Stimulated activated effector memory CD8-positive, alpha-beta T cell treated with anti-CD3 and anti-CD28 coated beads, Interleukin-12 subunit alpha, Interleukin-12 subunit beta, amount 100 ng/mL, for 72 hours (primary cell): ENCODE results near the gene LRMDA.

Experiments
- ATAC-seq: fragments of 150-1000 bp; cut with Tn5 transposase; 2 replicates; pipeline ENCODE4 v1.10.0; 2021
- DNase-seq, 2 donors: peaks; one replicate each; pipeline ENCODE4 v3.0.0; 2021 to 2022; ENCODE audit warnings: low spot score in 2 of 2
- H3K27ac Mint-ChIP-seq: one replicate; pipeline ENCODE4 v1.8.0; 2022; ENCODE audit warnings: mild to moderate bottlenecking, mixed read lengths
- H3K36me3 Mint-ChIP-seq: one replicate; pipeline ENCODE4 v1.8.0; 2022; ENCODE audit warnings: mild to moderate bottlenecking, mixed read lengths
- H3K4me1 Mint-ChIP-seq: one replicate; pipeline ENCODE4 v1.8.0; 2022; ENCODE audit warnings: mixed read lengths
- H3K4me3 Mint-ChIP-seq: one replicate; pipeline ENCODE4 v1.8.0; 2022; ENCODE audit warnings: mild to moderate bottlenecking, mixed read lengths
- H3K9me3 Mint-ChIP-seq: one replicate; pipeline ENCODE4 v1.8.0; 2022; ENCODE audit warnings: mixed read lengths

Gene LRMDA

DNA sequence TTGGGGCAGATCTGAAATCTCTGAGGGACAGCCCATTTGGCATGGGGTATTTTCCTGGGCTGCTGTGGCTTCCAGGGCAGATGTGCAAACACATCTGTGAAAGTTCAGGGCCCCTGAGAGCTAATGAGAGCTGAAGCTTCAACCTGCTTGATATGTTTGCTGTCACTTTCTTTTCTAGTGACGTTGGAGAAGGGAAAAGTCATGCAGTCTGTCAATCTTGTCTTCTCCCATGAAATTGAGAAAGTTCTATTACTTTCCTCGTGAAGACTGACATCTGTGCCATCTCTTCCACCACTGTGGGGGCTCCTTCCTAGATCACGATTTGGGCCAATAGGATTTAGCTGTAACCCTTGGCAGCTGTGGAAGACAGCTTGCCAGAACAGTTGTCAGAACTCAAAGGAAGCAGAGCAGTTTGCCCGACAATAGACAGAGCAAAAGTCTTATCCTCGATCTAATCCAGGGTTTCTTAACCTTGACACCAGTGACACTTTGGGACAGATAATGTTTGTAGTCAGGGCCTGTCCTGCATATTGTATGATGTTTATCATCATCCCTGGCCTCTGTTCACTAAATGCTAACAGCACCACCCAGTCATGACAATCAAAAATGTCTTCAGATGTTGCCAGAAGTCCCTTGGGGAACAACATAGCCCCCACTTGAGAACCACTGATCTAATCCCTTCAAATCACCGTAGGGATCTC lies 586.5 kb downstream of the LRMDA start:
- H3K4me1 Mint-ChIP-seq, result no peaks in the 10 kb centered on the region
- no peaks in the 10 kb centered on the region for H3K36me3 Mint-ChIP-seq
- H3K4me3 Mint-ChIP-seq, result no peak overlapping the region
- no peaks in the 10 kb centered on the region for H3K9me3 Mint-ChIP-seq
- DNase-seq, result no peak
- no peak for ATAC-seq
- H3K27ac Mint-ChIP-seq, result no peak overlapping the region

GRCh38 chr10:76020630-76021029 lies 589.2 kb downstream of the LRMDA start:
- Mint-ChIP-seq H3K9me3 (no peaks in the 10 kb centered on the region), H3K4me1 (no peaks in the 10 kb centered on the region), H3K36me3 (no peaks in the 10 kb centered on the region), H3K4me3 (no peak overlapping the region), H3K27ac (no peak overlapping the region)
- ATAC-seq (no peak), DNase-seq (no peak)

DNA sequence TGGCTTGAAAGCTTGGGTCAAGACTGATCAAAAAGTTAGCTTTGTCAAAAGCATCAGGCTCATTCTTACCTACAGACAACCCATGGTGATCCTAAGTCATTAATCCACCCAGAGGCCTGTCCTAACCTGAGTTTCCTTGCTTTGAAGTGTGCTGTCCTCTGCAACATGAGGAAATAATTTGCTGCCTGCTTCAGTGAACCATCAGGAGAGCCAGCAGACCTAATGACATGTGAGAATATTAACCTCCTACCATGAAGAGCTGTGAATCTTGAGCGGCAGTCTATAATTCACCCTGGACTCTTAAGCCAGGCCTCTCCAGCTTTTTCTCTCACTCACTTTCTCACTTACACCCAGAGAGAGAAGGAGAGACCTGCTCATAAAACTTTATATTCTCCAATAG lies 590.0 kb downstream of the LRMDA start:
- ATAC-seq (no peak), DNase-seq (no peak)
- Mint-ChIP-seq H3K4me1 (no peaks in the 10 kb centered on the region), H3K4me3 (no peak overlapping the region), H3K36me3 (no peaks in the 10 kb centered on the region), H3K9me3 (no peaks in the 10 kb centered on the region), H3K27ac (no peak overlapping the region)

GRCh38 chr10:76022366-76022765 lies 590.9 kb downstream of the LRMDA start:
- ATAC-seq, result no peak
- Mint-ChIP-seq H3K9me3 (no peaks in the 10 kb centered on the region), H3K36me3 (no peaks in the 10 kb centered on the region), H3K4me1 (no peaks in the 10 kb centered on the region), H3K4me3 (no peak overlapping the region), H3K27ac (no peak overlapping the region)
- no peak for DNase-seq

GRCh38 chr10:76023007-76023406 lies 591.6 kb downstream of the LRMDA start:
- H3K27ac Mint-ChIP-seq, result no peak overlapping the region
- ATAC-seq (no peak), DNase-seq (no peak)
- H3K4me3 Mint-ChIP-seq, result no peak overlapping the region
- H3K36me3 Mint-ChIP-seq, result no peaks in the 10 kb centered on the region
- no peaks in the 10 kb centered on the region for H3K4me1 Mint-ChIP-seq
- no peaks in the 10 kb centered on the region for H3K9me3 Mint-ChIP-seq

DNA sequence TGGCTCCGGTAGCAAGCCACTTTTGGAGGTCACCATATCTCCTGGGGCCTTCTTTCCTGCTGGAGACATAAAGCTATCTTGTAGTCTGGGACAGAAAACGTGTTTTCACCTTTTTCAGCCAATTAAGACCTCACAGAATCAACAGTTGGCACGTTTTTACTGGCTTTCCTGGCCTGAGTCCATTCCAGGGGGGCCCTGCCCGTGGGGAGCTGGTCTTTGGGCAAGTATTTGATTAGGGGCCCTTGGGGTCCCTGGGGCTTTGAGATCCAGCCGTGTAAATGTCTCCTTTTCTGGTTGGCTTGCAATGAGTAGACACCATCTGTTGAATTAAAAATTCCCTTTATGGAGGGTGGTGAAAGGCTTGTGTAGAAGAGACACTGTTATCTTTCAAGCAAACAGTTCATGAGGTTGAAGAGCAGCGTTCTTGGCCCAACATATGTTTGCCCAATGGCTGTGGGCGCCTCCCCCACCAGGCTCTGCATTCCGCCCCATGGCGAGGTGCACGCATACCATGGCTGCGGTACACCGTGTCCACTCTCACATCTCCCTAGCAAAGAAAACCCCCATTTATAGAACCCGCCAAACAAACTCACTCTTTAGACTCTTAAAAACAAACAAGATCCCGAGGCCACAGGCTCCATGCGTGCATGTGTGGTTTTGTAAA lies 593.2 kb downstream of the LRMDA start:
- no peaks in the 10 kb centered on the region for H3K4me1 Mint-ChIP-seq
- no peak overlapping the region for H3K27ac Mint-ChIP-seq
- no peaks in the 10 kb centered on the region for H3K36me3 Mint-ChIP-seq
- no peak overlapping the region for H3K4me3 Mint-ChIP-seq
- DNase-seq (no peak), ATAC-seq (no peak)
- H3K9me3 Mint-ChIP-seq, result no peaks in the 10 kb centered on the region

- DNase-seq, result no peak
- Mint-ChIP-seq H3K9me3 (no peaks in the 10 kb centered on the region), H3K4me1 (no peaks in the 10 kb centered on the region), H3K27ac (no peak overlapping the region), H3K36me3 (no peaks in the 10 kb centered on the region), H3K4me3 (no peak overlapping the region)
- no peak for ATAC-seq
Measured at GRCh38 chr10:76025124-76025477, 593.7 kb downstream of the LRMDA start.

DNA sequence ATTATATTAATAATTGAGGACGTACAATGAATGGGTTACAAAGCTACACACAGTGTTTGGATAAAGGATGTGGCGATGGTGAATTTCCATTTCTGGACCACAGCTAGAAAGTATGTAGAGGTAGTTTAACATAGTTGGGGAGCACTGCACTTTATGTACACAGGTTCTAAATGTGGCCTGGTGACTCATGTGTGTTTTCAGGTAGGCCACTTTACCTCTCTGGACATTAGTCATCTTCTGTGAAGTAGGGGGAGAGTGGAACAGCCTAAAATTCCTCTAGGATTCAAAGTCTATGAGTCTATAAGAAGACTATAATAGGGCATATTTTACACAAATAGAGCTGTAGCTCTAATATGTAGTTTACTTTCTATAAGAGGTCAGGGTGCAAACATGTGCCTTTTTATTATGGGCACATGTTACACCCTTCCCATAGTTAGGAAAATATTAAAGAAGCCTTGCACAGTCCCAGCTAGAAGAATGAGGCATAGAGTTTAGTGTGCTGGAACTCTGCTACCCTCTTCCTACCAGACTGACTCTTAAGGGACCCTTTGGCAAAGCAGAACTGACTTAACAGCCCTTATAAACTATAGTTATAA lies 594.9 kb downstream of the LRMDA start:
- Mint-ChIP-seq H3K4me1 (no peaks in the 10 kb centered on the region), H3K9me3 (no peaks in the 10 kb centered on the region), H3K27ac (no peak overlapping the region), H3K36me3 (no peaks in the 10 kb centered on the region), H3K4me3 (no peak overlapping the region)
- ATAC-seq (no peak), DNase-seq (no peak)

- no peak overlapping the region for H3K4me3 Mint-ChIP-seq
- ATAC-seq, result no peak
- no peaks in the 10 kb centered on the region for H3K36me3 Mint-ChIP-seq
- H3K9me3 Mint-ChIP-seq, result no peaks in the 10 kb centered on the region
- no peak overlapping the region for H3K27ac Mint-ChIP-seq
- H3K4me1 Mint-ChIP-seq, result no peaks in the 10 kb centered on the region
- no peak for DNase-seq
Measured at GRCh38 chr10:76026905-76027304, 595.5 kb downstream of the LRMDA start.

GRCh38 chr10:76029782-76030181 lies 598.4 kb downstream of the LRMDA start:
- Mint-ChIP-seq H3K36me3 (no peaks in the 10 kb centered on the region), H3K4me3 (no peak overlapping the region), H3K9me3 (no peaks in the 10 kb centered on the region), H3K27ac (no peak overlapping the region), H3K4me1 (no peaks in the 10 kb centered on the region)
- DNase-seq (no peak), ATAC-seq (no peak)

DNA sequence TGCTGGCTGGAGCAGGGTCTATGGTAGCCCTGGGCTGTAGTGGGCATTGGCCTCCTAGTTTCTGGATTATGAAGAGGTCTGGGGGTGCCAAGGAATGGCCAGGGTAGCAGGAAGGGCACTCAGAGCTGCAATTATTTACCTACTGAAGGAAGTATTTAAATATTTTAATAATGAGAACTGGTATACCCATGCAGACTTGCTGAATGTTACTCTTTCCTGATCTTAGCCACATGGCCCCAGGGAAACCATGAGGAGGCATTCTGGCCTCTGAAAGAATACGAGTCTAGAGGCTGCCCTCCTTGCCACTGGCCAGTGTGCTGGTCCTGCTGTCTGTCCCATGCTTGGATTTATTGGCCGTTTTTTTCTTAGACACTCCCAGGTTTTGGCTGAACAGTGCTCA lies 599.7 kb downstream of the LRMDA start:
- no peak for DNase-seq
- H3K4me1 Mint-ChIP-seq, result no peaks in the 10 kb centered on the region
- no peak overlapping the region for H3K27ac Mint-ChIP-seq
- H3K9me3 Mint-ChIP-seq, result no peaks in the 10 kb centered on the region
- no peak for ATAC-seq
- H3K4me3 Mint-ChIP-seq, result no peak overlapping the region
- H3K36me3 Mint-ChIP-seq, result no peaks in the 10 kb centered on the region

DNA sequence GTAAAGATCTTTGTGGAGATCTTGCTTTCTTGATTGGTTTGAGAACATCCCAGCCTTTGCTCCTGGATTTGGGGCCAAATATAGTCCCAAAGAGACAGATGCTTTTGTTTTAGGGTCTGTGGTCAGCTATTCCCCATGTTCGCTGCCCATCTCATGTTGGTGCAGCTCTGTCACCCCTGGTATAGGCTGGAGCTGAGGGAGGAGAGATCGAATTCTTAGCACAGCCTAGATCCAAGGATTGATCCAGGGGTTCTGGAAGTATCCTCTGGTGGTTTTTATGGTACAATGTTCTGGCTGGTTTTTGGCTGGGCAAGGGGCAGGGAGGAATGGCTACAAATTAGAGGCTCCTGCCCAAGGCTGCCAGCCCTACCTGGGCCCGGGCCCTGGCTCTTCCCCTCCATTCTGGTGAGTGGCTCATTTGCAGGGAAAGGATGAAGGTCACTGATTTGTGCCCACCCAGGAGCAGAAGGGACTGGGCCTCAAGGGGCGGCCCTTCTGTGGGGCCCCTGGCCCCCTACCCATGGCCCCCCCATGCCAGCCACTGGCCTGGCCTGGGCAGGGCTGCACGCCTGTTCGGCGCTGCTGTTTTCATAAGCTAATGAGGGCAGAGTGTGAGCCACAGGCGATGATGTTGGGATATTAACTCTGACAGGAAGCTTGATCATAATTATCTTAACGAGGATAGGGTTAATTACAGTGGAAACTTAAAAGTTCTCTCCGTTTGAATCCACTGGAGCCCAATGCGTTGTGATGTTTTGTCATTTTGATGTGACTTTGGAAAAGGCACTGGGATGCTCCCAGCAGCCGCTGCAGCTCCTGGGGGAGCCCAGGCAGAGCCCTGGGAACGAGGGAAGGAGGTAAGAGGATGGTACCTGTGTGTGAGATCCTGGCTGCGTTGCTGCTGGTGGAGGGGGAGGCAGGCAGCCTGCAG lies 600.6 kb downstream of the LRMDA start:
- H3K27ac Mint-ChIP-seq, result no peak overlapping the region
- no peak overlapping the region for H3K4me3 Mint-ChIP-seq
- H3K9me3 Mint-ChIP-seq, result no peaks in the 10 kb centered on the region
- no peaks in the 10 kb centered on the region for H3K36me3 Mint-ChIP-seq
- DNase-seq (no peak), ATAC-seq (no peak)
- H3K4me1 Mint-ChIP-seq, result no peaks in the 10 kb centered on the region

DNA sequence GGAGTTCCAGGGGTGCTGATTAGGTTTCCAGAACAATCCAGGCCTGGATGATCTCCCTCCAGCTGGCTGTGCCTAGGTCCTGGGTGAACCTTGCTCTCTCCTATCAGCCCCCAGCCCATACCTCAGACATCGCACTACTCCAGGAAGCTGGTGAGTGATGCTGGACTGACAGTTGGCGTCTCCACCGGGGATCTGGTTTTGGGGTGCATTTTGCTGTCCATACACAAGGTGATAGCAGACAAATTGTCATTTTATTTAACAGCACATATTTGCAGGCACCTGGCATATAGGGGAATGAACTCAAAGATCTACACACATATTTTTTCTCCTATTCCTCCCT lies 601.2 kb downstream of the LRMDA start:
- Mint-ChIP-seq H3K4me1 (no peaks in the 10 kb centered on the region), H3K4me3 (no peak overlapping the region), H3K27ac (no peak overlapping the region), H3K9me3 (no peaks in the 10 kb centered on the region), H3K36me3 (no peaks in the 10 kb centered on the region)
- no peak for DNase-seq
- no peak for ATAC-seq

DNA sequence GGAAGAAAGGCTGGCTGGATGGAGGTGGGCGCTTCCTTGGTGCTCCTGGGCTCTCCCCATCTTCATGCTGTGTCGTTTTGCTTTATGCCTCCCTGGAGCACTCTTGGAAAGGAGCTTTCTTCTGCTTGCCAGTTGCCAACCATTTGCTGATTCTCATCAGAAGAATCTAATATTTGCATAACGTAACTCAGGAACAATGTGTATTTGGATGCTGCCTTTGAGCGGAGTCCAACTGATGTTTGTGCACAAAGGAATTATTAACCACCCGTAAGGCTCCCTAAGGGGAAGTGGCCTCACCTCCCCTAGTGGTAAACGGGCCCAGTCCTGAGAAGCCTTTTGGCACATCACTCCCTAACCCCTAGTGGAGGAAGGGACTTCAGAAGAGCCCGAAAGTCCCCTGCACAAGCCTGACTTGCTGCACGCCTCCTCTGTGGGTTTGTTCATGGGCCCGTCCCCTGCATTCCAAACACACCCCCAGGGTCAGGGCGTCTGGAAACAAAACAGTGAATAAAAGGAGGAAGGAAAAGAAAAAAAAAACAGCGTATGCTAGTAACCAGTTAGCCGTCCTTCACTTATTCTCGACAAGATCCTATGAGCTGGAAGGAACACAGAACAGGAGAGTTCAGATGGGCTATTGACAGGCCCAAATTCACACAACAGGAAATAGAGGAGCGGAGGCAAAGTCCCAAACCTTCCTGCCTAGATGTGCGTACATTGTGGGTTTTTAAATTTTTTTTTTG lies 602.2 kb downstream of the LRMDA start:
- DNase-seq (no peak), ATAC-seq (no peak)
- no peaks in the 10 kb centered on the region for H3K36me3 Mint-ChIP-seq
- H3K27ac Mint-ChIP-seq, result no peak overlapping the region
- H3K4me3 Mint-ChIP-seq, result no peak overlapping the region
- H3K4me1 Mint-ChIP-seq, result no peaks in the 10 kb centered on the region
- H3K9me3 Mint-ChIP-seq, result no peaks in the 10 kb centered on the region
